Measurements from ENCODE around the gene ERC2. TPM values are rescaled to one million over a fixed set of nuclear protein-coding genes. Genes with fewer than 3 reads are reported as not detected.

Gene ERC2
- total and polyA plus RNA-seq, 2 of the 8 experiments (the other 6 are each of a cell fraction or from before 2014, with no cell fraction given), result 16.4 to 22.8 TPM

DNA sequence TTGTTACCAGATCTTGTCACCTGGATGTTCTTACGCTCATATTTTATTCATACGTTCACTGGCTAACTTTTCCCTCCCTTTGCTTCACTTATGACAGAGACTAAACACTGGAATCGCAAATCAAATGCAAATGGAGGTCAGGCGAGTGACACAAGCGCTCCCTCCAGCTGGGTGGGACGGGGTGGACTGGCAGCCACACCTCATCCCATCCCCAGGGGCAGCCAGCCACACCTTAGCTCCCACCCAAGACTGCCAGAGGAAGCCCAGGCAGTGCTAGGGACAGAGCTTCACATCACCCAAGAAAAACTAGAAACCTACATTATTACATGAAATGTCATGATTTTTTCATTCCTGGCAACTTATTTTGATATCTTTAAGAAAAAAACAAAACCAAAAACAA, 366.2 kb downstream of the ERC2 start (continued):
- TF ChIP-seq CHD7 (IDR thresholded peaks at IDR 0.05; ENCODE audit: insufficient replicate concordance, low read length) (no peak), MAFK (IDR thresholded peaks at IDR 0.05; ENCODE audit: low read depth, low read length) (no peak), CTCF (IDR thresholded peaks at IDR 0.05; ENCODE audit: control extremely low read depth in 1 of 3, insufficient read depth in 1 of 3, low read depth in 1 of 3, low read length in 3 of 3) (no peak), MAX (IDR thresholded peaks at IDR 0.05) (no peak), KDM1A (IDR thresholded peaks at IDR 0.05; ENCODE audit: borderline replicate concordance, low read length) (no peak), SP1 (IDR thresholded peaks at IDR 0.05; ENCODE audit: low read depth, low read length) (no peak), SIRT6 (IDR thresholded peaks at IDR 0.05; ENCODE audit: low read length) (no peak), PHF8 (conservative IDR thresholded peaks at IDR 0.05; ENCODE audit: low read depth, low read length) (no peak), POU5F1 (IDR thresholded peaks at IDR 0.05; ENCODE audit: low read depth, low read length) (no peak), SRF (IDR thresholded peaks at IDR 0.05; ENCODE audit: low read depth, low read length) (no peak)

Measured in H1 (cell line).